Activated CD4-positive, alpha-beta T cell treated with anti-CD3 and anti-CD28 coated beads, Interleukin-2, amount 50 U/mL, for 16 hours (primary cell): Measurements from ENCODE around the gene QRFP.
A peak's percentile ranks its signal among the peaks of the same experiment; 100 is the strongest.
"Not testable (repeated sequence)": the region's sequence is repeated elsewhere in the genome, so short reads cannot be mapped to it uniquely, and the experiment has no call there.

Source experiments
- DNase-seq: peaks from one replicate; pipeline ENCODE4 v3.0.0-alpha.2; 2020

Gene QRFP

GRCh38 chr9:130870491-130871381, 25.9 kb downstream of the QRFP start:
- no peak for DNase-seq

- no peak for DNase-seq
These were observed 27.4 kb downstream of the QRFP start for GRCh38 chr9:130869250-130869649.

GRCh38 chr9:130868230-130868629, 28.4 kb downstream of the QRFP start:
- DNase-seq = no peak

GRCh38 chr9:130867556-130867955, 29.1 kb downstream of the QRFP start:
- no peak for DNase-seq

- DNase-seq = peak; percentile 58
These were observed 30.1 kb downstream of the QRFP start for GRCh38 chr9:130866474-130866965.

- DNase-seq = no peak
These were observed 30.7 kb downstream of the QRFP start for GRCh38 chr9:130865921-130866320.

- no peak for DNase-seq
These were observed 32.1 kb downstream of the QRFP start for GRCh38 chr9:130864541-130864940.

GRCh38 chr9:130862747-130863146, 33.9 kb downstream of the QRFP start:
- DNase-seq = no peak

GRCh38 chr9:130862217-130862616, 34.4 kb downstream of the QRFP start:
- no peak for DNase-seq

- DNase-seq = no peak
These were observed 35.0 kb downstream of the QRFP start for GRCh38 chr9:130861372-130862180.

GRCh38 chr9:130860458-130861316, 35.9 kb downstream of the QRFP start:
- no peak for DNase-seq

GRCh38 chr9:130858739-130859705, 37.6 kb downstream of the QRFP start:
- DNase-seq = no peak

- DNase-seq = no peak
These were observed 38.5 kb downstream of the QRFP start for GRCh38 chr9:130857864-130858738.

- DNase-seq = no peak
These were observed 40.1 kb downstream of the QRFP start for GRCh38 chr9:130856474-130856873.

- no peak for DNase-seq
These were observed 41.8 kb downstream of the QRFP start for GRCh38 chr9:130854835-130855234.

- no peak for DNase-seq
These were observed 42.5 kb downstream of the QRFP start for GRCh38 chr9:130854092-130854491.

GRCh38 chr9:130852801-130853200, 43.8 kb downstream of the QRFP start:
- DNase-seq = no peak

- DNase-seq = no peak
These were observed 47.3 kb downstream of the QRFP start for GRCh38 chr9:130849356-130849755.

- DNase-seq = not testable (repeated sequence)
These were observed 48.1 kb downstream of the QRFP start for GRCh38 chr9:130848514-130848913.
